ENCODE data around the gene DPP3.
A peak's percentile ranks its signal among the peaks of the same experiment; 100 is the strongest.

The DPP3 gene

DNA sequence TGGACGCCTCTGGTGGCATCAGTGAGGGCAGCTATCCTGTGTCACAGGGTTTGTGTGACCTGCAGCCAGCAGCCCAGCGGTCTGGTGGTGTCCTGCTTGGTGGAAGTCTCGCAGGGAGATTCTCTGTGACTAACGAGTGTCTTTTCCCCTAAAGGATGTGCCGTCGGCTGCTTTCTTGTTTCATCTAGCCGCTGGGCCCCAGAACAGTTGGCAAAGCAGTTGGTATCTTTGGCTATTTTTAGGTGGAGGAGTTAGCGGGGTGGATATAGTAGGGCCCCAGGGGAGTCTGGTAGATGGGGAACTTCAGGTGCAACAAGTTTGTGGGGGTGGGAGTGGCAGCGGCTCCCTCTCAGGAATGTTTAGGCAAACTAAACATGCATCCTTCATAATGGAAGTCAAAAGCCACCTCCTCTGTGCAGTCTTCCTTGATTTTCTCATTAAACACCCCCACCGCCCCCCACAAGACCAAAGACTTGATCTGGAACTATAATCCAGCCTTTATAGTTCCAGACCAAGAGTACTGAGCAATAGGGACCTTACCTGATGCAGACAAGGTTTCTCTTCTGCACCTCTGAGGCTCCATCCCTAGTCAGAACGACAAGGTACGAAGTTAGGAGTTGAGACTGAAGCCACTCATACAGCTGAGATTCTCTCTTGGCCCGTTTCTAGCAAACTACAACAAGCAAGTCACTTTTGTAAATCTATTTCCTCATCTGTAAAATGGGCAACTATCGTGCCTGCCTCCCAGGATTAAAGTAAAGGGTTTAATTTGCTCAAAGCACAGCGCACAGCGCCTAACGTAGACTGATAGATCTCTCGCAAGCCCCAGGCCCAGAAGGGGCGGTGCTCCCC lies 14.6 kb upstream of the DPP3 start:
- no peak for DNase-seq

DNA sequence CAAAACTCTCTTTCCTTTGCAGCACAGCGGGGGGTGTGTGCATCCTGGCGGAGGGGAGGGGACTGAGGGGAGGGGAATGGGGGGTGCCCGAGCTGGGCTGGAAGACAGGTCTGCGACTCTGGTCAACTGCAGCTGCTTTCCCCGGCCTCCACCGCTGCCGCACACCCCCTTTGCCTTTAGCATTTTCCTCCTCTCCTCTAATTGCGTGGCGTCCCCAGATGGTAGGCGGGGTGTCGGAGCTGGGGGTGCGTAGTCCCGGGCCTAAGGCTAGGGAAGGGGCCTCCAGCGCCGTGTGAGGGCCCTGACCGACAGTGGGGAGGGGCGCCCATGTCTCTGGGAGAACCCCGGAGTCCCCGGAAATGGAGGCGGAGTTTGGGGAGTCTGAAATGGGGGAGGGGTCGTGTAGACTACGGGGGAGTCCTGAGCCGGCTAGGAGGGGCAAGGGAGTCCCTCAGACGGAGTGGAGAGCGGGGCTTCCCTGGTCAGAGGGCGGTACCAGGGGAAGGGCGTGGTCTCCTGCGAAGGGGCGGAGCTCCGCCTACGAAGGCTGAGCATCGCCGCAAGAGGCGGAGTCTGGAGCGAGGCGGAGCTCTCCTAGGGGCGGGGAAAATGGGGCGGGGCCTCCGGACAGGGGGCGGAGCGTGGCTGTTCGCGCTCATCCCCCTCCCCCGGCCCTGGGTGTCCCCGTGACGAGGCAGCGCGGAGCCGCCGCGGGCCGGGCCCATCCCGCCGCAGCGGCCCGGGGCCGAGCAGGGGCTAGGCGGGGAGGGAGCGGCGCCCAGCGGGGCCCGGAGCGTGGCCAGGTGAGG lies 13.8 kb upstream of the DPP3 start, which contains the start of gene PELI3:
TSS of gene PELI3 (plus strand) at position 681 of the 809 bp plus-strand sequence. CDS start 1,224 bp downstream, outside the sequence.
- peak; percentile 97 for DNase-seq

DNA sequence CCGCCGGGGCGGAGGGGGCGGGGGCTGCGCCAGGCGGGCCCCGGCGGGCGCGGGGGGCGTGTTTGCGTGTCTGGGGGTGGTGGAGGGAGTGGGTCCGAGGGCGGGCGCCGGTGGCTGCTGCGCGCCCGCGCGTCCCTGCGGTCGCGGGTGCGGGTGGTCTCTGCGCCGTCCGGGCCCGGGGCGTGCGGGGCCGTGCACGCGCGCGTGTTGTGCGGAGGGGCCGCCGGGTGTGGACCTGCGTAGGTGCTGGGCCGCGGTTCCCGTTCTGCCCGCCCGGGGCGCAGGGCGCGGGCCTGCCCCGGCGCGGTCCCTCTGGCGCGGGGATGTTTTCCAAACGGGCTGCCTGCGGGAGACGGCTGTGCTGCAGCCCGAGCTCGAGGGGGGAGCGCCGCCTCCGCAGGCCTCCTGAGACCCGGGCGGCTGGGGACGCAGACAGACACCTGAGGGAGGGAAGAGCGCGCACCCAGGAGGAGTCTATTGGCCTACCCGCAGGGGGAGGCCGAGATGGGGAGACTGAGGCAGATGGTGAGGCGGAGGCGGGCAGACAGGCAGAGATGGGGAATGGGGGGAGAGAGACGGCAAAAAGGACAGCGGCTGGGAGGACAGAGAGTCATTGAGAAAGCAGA lies 13.1 kb upstream of the DPP3 start:
- DNase-seq: peak; percentile 52

DNA sequence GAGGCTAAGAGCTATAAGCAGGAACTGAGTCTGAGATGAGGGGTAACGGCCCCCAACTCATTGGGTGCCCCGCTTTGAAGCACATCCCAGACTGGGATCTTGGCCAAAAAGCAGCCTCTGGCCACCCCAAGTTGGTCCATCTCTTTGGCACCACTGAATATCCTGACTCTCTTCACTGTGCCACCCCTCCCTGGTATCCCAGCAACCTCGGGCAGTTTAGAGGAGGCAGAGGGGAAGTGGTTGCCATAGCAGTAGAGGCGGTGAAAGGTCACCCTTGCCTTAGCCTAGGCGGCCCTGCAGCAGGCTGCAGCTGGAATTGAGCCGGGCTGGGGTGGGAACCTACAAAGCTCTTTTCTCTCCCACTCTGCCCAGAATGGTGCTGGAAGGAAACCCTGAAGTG lies 12.5 kb upstream of the DPP3 start:
- DNase-seq: no peak

DNA sequence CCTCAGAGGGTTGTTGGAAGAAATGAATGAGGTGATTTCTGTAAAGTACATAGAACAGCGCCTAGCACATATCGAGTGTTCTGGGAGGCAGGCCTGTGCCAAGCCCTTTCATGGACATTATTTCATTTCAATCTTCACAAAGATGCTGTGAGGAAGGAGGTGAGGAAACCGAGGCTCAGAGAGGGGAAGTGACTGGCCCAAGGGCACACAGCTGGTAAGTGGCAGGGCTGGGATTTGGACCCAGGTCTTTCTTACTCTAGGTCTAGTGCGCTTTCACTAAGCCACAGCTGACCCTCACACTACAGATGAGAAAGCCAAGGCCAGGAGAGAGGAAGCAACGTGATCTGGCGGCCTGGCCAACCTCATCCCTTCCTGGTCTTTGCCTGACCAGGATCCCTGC lies 11.5 kb upstream of the DPP3 start:
- no peak for DNase-seq

DNA sequence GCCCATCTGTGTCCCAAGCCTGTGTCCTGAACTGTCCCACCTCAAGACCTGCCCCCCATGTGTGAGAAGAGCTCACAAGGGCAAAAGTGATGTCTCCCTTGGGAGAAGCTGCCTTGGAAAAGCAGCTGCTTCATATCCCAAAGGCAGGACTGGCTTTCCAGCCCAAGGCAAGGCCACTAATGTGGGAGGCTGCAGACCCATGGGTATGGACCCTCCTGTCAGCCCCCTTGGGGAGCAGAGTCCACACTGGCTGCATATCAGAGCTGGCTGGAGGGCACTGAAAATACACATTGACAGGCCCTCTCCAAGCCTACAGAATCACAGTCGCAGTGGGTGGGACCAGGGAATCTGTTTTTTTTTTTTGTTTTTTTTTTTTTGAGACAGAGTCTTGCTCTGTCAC lies 10.8 kb upstream of the DPP3 start:
- no peak for DNase-seq

DNA sequence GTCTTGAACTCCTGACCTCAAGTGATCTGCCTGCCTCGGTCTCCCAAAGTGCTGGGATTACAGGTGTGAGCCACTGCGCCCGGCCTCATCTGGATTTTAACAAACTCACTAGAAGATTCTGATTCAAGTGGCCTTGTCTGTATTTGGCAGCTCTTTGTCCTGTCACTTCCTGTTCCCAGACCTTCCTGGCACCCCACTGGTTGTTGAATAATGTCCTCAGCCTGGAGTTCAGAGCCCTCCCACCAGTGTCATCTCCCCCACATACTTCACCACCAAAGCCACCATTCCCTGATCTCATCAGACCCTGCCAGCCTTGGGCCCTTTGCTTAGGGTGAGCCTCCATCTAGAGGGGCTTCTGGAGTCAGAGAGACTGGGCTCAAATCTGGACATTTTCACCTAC lies 10.2 kb upstream of the DPP3 start:
- DNase-seq: no peak

DNA sequence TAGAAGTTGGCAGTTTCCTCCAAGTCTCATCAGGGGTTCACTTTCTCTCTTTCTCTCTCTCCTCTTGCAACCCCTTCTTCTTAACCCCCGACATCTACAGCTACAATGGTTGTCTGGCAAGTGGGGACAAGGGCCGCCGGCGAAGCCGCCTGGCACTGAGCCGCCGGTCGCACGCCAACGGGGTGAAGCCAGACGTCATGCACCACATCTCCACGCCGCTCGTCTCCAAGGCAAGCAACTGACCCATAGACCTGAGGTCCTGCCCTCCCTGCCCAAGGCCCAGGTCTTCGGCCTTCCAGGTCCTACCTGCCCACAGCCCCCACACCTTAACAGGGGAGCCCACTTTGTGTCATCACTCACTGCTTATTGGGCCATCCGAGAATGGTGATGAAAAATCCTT lies 9.1 kb upstream of the DPP3 start:
- DNase-seq: no peak

DNA sequence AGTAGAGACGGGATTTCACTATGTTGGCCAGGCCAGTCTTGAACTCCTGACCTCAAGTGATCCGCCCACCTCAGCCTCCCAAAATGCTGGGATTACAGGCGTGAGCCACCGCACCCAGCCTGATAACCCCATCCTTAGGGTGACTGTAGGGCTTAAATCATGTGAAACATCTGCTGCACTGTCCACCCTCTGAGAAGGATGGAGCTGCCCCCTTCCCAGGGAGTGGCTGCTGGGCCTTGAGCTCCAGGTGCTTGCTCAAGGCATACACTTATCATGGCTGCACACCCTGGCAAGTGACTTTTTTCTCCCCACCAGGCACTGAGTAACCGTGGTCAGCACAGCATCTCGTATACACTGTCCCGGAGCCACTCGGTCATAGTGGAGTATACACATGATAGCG lies 8.2 kb upstream of the DPP3 start:
- DNase-seq: no peak

DNA sequence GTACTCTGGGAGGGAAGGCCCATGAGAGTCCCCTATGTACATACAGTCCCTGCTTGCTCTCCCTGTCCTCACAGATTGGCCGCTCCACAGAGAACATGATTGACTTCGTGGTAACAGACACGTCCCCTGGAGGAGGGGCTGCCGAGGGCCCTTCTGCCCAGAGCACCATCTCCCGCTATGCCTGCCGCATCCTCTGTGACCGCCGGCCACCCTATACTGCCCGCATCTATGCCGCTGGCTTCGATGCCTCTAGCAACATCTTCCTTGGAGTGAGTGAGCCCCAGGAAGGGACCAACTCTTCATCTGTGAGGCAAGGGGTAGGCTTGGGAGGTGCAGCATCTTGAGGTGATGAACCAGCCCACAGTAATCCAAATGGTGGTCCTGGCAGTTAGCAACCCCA lies 7.1 kb upstream of the DPP3 start:
- no peak for DNase-seq

DNA sequence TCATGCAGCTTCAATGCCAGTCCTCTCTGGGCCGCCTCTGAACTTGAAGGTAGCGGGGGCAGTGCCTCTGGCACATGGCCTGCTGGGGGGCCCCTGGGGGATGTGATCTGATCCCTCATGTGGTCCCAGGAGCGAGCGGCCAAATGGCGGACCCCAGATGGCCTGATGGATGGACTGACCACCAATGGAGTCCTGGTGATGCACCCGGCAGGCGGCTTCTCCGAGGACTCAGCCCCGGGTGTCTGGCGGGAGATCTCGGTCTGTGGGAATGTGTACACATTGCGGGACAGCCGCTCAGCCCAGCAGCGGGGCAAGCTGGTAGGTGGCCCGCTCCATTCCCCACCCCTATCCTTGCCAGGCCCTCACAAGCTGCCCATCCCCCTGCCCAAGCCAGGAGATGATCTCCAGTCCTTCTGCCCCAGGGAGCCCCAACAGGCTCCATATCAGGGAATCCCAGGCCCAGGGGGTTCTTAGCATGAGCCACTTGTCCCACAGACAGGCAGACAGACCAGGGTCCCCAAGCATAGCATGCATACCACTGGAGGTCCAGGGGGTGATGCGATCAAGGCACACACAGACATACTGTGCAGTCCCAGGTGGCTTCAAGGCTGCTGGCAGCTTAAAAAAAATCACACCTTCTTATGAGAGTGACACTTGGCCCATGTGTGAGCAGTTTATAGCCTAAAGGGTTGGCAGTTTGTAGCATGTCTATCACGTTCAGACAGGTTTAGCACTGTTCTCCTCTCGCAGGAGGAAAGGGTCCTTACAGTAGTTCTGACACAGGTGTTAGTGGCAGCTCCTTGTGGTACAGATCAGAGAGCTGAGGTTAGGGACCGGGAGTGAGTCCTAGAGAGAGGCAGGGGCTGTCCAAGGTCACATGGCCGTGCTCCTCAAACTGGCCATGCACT lies 6.4 kb upstream of the DPP3 start:
- no peak for DNase-seq

DNA sequence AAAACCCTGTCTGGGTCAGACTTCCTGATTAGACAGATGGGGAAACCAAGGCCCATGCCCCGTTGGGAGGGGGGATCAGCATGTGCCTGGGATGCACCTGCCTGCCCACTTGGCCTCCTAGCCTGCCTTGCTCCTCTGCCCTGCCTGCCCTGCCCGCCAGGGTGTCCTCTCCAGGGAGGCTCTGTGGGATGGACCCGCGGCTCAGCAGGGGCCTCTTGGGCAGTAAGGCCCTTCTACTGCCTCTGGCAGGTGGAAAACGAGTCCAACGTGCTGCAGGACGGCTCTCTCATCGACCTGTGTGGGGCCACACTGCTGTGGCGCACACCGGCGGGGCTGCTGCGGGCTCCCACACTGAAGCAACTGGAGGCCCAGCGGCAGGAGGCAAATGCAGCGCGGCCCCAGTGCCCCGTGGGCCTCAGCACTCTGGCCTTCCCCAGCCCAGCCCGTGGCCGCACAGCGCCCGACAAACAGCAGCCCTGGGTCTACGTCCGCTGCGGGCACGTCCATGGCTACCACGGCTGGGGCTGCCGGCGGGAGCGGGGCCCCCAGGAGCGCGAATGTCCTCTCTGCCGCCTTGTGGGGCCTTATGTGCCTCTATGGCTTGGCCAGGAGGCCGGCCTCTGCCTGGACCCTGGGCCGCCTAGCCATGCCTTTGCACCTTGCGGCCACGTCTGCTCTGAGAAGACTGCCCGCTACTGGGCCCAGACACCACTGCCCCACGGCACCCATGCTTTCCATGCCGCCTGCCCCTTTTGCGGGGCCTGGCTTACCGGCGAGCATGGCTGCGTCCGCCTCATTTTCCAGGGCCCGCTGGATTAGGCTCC lies 4.7 kb upstream of the DPP3 start:
- DNase-seq: no peak

DNA sequence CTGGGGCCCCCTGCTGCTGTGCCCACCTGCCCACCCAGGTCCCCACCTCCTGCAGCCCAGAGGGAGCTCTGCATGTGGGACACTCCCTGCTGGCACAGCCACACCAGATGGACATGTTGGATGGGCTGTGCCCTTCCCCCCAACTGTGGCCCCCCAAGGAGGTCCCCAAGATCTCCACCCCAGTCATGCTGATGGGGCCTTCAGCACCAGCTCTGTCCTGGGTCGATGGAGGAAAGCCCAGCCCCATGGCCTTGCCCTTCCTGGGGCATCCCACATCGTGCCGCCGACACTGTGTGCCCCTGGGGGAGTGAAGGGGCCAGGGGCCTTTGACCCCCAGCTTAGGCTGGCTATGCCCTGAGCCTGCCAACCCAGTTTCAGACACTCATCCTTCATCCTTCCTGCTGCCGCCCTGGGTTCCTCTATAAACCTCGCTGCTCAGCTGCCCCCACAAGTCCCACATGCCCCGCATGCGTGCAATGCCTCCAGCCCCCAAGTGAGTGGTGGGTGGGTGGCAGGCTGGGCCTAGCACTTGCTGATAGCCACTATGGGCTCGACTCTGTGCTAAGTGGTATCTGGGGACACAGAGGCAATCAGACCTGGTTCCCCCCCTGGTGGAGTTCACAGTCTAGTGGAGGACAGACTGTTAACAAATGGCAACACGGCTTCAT lies 3.9 kb upstream of the DPP3 start:
- DNase-seq: no peak

DNA sequence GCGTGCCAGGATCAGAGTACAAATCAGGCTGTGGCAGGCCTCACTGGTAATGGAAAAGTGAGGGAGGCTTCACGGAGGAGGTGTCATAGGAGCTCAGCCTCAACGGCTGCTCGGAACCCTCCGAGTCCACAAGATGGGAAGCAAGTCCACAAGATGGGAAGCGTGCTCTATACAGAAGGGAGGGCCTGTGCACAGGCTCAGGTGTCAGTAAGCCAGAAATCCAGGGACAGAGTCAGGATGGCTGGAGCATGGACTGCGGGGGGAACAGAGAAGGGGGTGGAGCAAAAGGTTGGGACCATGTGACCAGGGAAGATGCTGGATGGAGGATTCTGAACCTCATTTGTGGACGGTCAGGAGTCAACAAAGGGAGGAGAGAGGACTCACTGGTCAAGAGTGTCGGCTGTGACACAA lies 3.4 kb upstream of the DPP3 start:
- no peak for DNase-seq

DNA sequence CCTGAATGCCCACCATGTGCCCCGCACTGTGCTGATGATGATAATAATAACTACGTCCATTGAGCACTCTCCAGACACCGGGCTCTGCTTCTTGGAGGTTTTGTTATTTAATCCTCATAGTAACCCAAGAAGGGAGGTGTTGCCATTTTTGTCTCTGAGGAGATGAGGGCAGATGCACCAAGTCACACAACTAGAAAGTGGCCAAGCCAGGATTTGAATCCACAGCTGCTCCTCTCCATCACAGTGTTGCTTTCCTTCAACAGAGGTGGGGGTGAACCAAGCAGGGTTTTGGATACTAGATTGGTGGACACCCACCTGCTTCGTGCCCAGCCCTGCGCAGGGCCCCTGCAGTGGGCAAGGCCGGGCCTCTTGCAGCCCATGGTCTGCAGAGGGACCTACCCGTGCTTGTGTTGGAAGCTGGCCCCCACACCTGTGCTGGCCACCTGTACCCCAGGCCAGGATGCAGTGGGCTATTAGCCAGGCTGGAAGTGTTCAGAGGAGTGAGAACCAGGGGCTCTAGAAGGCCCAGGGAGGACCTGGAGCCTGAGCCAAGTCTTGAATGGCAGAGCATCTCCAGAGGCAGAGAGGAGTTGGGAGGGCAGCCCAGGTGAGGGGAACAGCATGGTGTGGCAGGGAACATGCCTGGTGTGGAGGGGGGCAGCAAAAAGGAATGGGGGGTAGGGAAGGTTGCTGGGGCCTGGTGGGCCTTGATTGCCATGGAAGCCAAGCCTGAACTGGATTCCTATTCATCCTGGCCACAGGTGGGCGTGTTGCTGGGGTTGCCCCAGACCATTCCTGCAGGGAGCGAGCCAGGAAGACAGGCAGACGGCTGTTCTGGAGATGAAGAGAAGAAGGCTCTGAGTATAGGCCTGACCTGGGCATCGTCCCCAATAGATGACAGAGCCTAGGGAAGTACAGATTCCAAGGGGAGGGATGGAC lies 2.7 kb upstream of the DPP3 start:
- DNase-seq: no peak

DNA sequence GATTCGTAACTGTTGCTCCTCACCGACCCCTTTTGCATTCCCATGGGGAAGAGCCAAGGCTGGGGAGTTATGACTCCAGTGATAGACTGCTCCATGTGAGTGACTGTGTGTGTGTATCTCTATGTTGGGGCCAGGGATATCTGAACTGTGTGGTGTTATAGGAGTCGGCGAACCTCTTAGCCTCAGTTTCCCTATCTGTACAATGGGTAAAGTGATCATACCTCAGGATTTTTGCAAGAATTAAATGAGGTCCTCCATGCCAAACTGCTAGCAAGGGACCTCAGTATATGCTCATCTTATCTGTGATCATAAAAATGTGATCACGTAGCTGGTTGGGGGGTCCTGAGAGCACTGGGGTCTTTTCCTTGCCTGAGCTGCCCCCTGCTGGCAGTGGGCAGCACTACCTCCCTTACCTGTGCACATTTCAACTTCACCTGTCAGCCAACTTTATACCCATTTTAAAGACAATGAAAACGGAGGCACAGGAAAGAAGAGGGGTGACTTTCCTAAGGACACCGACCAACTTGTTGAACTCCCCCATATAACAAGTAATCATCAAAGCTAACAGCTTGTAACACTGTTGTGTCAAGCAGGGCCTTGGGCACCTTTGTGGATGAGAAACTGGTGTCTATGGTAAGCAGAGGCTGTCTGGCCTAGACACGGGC lies 1.4 kb upstream of the DPP3 start:
- DNase-seq: no peak

DNA sequence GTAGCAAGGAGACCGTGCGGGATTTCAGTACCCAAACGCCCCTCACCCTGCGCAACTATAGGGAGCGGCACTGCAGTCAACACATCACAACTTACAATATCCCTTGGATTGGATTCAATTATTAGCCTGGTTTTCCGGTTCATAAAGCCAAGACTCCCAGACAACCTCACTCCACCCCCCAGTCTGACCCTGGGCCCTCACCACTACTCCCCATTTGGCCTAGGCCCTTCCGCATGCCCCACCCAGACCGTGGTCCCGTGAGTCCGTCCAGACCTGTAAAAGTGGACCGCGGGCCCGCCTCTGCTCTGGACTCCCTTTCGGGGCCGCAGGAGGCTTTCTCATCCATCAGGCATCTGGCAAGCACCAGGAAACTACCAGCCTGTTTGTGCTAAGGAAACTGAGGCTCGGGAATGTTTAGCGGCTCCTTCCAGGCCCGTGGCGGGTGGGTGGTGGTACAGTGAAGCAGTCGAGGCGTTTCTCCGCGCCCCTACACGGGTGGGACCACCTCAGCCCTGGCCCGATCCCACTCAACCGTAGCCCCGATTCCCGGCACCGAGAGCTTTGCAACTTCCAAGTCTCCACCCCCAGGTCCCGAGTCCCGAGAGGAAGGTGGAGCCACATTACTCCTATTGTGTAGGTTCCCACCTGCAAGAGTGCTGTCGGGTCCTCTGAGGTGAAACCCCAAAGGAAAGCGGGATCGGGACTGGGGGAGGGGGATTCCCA lies 679 bp upstream of the DPP3 start:
- DNase-seq: no peak

DNA sequence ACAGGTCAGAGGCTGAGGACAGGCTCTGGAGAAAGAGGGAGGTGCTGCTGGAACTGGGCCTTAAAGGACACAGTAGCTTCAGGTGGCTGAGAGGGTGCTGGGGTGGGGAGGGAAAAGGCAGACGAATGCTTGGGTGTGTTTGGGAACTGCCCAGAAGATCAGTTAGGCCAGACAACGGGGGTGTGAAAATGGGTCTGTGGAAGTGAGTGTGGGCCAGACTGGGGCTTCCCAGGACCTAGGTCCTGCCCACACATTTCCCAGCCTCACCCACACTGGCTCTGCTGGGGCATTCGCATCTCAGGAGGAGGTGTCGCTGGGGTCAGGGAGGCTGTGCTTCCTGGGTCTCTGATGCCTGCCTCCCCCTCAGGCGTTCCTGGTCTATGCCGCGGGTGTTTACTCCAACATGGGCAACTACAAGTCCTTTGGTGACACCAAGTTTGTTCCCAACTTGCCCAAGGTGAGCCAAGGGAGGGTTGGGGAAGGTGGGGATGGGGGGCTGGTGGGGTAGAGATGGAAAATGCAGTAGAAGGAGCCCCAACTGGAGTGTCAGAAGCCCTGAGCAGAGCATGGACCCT lies 4.7 kb downstream of the DPP3 start:
- DNase-seq: no peak
